Measurements from ENCODE around the gene LY6G6F. TPM values are rescaled to one million over a fixed set of nuclear protein-coding genes. Genes with fewer than 3 reads are reported as not detected.
A peak's percentile ranks its signal among the peaks of the same experiment; 100 is the strongest.

Gene LY6G6F
- total RNA-seq, 2 donors from 2014 or later = not detected

GRCh38 chr6:31711233-31711632 is 4.6 kb downstream of the LY6G6F start:
- no peaks in the 10 kb centered on the region for H3K9me3 ChIP-seq (ENCODE audit: control insufficient read depth, low read length)
- no peaks in the 10 kb centered on the region for H3K36me3 Mint-ChIP-seq (ENCODE audit: low read depth)
- no peak overlapping the region for H3K4me3 ChIP-seq (ENCODE audit: low read length)
- H3K4me1 ChIP-seq (ENCODE audit: control insufficient read depth, insufficient read depth, low read length) = peaks cover 7% of the 10 kb centered on the region
- no peaks in the 10 kb centered on the region for H3K36me3 ChIP-seq (ENCODE audit: control insufficient read depth, insufficient read depth, low read length)
- TF ChIP-seq CTCF (conservative IDR thresholded peaks at IDR 0.05) = no peak
- no peak overlapping the region for H3K27ac ChIP-seq (ENCODE audit: low read depth, low read length)
- peaks cover 30% of the 10 kb centered on the region for H3K4me1 Mint-ChIP-seq
- H3K4me3 Mint-ChIP-seq = no peak overlapping the region
- H3K9ac ChIP-seq (ENCODE audit: extremely low read depth, low read length, poor library complexity, severe bottlenecking) = no peak overlapping the region
- peaks cover 2% of the 10 kb centered on the region for H3K27me3 Mint-ChIP-seq (ENCODE audit: insufficient read depth)
- H3K9me3 Mint-ChIP-seq = no peaks in the 10 kb centered on the region
- DNase-seq = no peak
- no peak overlapping the region for H3K27ac Mint-ChIP-seq
- H3K27me3 ChIP-seq (ENCODE audit: control insufficient read depth, insufficient read depth, low read length, poor library complexity, severe bottlenecking) = no peaks in the 10 kb centered on the region
- 87% methylated on average over 4 to 8 of the region's 8 CpGs for WGBS, 2 experiments (ENCODE audit: insufficient coverage in 1 of 2, insufficient read length in 1 of 2)

- Histone ChIP-seq H3K4me3 (ENCODE audit: low read length) (no peak overlapping the region), H3K4me1 (ENCODE audit: control insufficient read depth, insufficient read depth, low read length) (peaks cover 7% of the 10 kb centered on the region), H3K36me3 (ENCODE audit: control insufficient read depth, insufficient read depth, low read length) (no peaks in the 10 kb centered on the region), H3K27ac (ENCODE audit: low read depth, low read length) (no peak overlapping the region), H3K9ac (ENCODE audit: extremely low read depth, low read length, poor library complexity, severe bottlenecking) (no peak overlapping the region), H3K27me3 (ENCODE audit: control insufficient read depth, insufficient read depth, low read length, poor library complexity, severe bottlenecking) (no peaks in the 10 kb centered on the region), H3K9me3 (ENCODE audit: control insufficient read depth, low read length) (no peaks in the 10 kb centered on the region)
- H3K4me3 Mint-ChIP-seq = no peak overlapping the region
- H3K27ac Mint-ChIP-seq = no peak overlapping the region
- no peaks in the 10 kb centered on the region for H3K36me3 Mint-ChIP-seq (ENCODE audit: low read depth)
- no peaks in the 10 kb centered on the region for H3K9me3 Mint-ChIP-seq
- no peaks in the 10 kb centered on the region for H3K27me3 Mint-ChIP-seq (ENCODE audit: insufficient read depth)
- 96 to 98% methylated on average over 7 to 8 of the region's 8 CpGs for WGBS, 2 experiments (ENCODE audit: insufficient coverage in 1 of 2, insufficient read length in 1 of 2)
- H3K4me1 Mint-ChIP-seq = peaks cover 32% of the 10 kb centered on the region
- peak; percentile 47 for DNase-seq
- no peak for TF ChIP-seq CTCF (conservative IDR thresholded peaks at IDR 0.05)
These were observed 5.6 kb downstream of the LY6G6F start for GRCh38 chr6:31712296-31712695.

GRCh38 chr6:31713465-31713864 is 6.8 kb downstream of the LY6G6F start:
- no peaks in the 10 kb centered on the region for H3K36me3 Mint-ChIP-seq (ENCODE audit: low read depth)
- H3K4me1 Mint-ChIP-seq = peaks cover 41% of the 10 kb centered on the region

More at GRCh38 chr6:31713465-31713864, 6.8 kb downstream of the LY6G6F start:
- H3K4me1 ChIP-seq (ENCODE audit: control insufficient read depth, insufficient read depth, low read length) = peaks cover 7% of the 10 kb centered on the region
- H3K4me3 ChIP-seq (ENCODE audit: low read length) = no peak overlapping the region
- no peak for DNase-seq
- Mint-ChIP-seq H3K9me3 (no peaks in the 10 kb centered on the region), H3K27me3 (ENCODE audit: insufficient read depth) (no peaks in the 10 kb centered on the region), H3K4me3 (peak overlapping the region; percentile 14), H3K27ac (peak overlapping the region; percentile 95)
- 60 to 75% methylated on average over 2 to 4 of the region's 4 CpGs for WGBS, 2 experiments (ENCODE audit: insufficient coverage in 1 of 2, insufficient read length in 1 of 2)
- no peaks in the 10 kb centered on the region for H3K36me3 ChIP-seq (ENCODE audit: control insufficient read depth, insufficient read depth, low read length)
- peak overlapping the region; percentile 18 for H3K9ac ChIP-seq (ENCODE audit: extremely low read depth, low read length, poor library complexity, severe bottlenecking)
- no peaks in the 10 kb centered on the region for H3K9me3 ChIP-seq (ENCODE audit: control insufficient read depth, low read length)
- TF ChIP-seq CTCF (conservative IDR thresholded peaks at IDR 0.05) = no peak
- peak overlapping the region; percentile 67 for H3K27ac ChIP-seq (ENCODE audit: low read depth, low read length)
- no peaks in the 10 kb centered on the region for H3K27me3 ChIP-seq (ENCODE audit: control insufficient read depth, insufficient read depth, low read length, poor library complexity, severe bottlenecking)

Measured in endodermal cell (in vitro differentiated cells).